BJ (cell line): ENCODE results near the gene CPTP. TPM values are rescaled to one million over a fixed set of nuclear protein-coding genes. Genes with fewer than 3 reads are reported as not detected.
"Not testable (repeated sequence)": the region's sequence is repeated elsewhere in the genome, so short reads cannot be mapped to it uniquely, and the experiment has no call there.

ENCODE experiments used
- CTCF ChIA-PET: fragments of 350-600 bp; formaldehyde crosslinking; extraction: SDS; loops from one replicate; lab custom pipeline; 2021; ENCODE audit warnings: antibody characterized with exemption, inconsistent platforms; lab: Yijun Ruan, JAX
- POLR2A ChIA-PET: fragments of 300-600 bp; sonication (Branson Sonifier 250); formaldehyde crosslinking; extraction: SDS; loops from one replicate; lab custom pipeline; 2021; ENCODE audit warnings: antibody characterized with exemption; lab: Charles Lee
- DNase-seq: peaks from one replicate; pipeline ENCODE4 v3.0.0-alpha.2; 2011; ENCODE audit warnings: low read depth
- H3K27me3 ChIP-seq: 2 replicates; pipeline ENCODE4 v1.6.0; 2011; ENCODE audit warnings: low read length; ENCODE audit not compliant: control insufficient read depth, insufficient read depth
- H3K36me3 ChIP-seq: 2 replicates; pipeline ENCODE4 v1.5.1; 2011; ENCODE audit warnings: low read length; ENCODE audit not compliant: control insufficient read depth, insufficient read depth
- H3K4me3 ChIP-seq: 2 replicates; pipeline ENCODE4 v1.5.1; 2011; ENCODE audit warnings: low read depth, mild to moderate bottlenecking, control low read depth, low read length
- CTCF ChIP-seq: IDR thresholded peaks from 2 replicates; pipeline ENCODE4 v1.5.1; 2011; ENCODE audit warnings: low read depth, mild to moderate bottlenecking, control low read depth, inconsistent platforms, low read length, moderate library complexity; ENCODE audit not compliant: insufficient read depth
- polyA plus RNA-seq: library from polyadenylated mRNA; depleted of rRNA; stranded (reverse); fragments of >200 nt; gene quantifications from 2 replicates; pipeline ENCODE4 v1.2.3, GENCODE V29; 2011

CPTP gene
- polyA plus RNA-seq, 1 experiment: 14.2 TPM

GRCh38 chr1:1313500-1314236 lies 10.9 kb upstream of the CPTP start:
- Histone ChIP-seq H3K4me3 (no peak overlapping the region), H3K27me3 (no peaks in the 10 kb centered on the region), H3K36me3 (peaks cover 37% of the 10 kb centered on the region)
- TF ChIP-seq CTCF: no peak
- DNase-seq: no peak
- CTCF ChIA-PET: no interaction called here
- POLR2A ChIA-PET: no interaction called here

- no peak for DNase-seq
- ChIA-PET CTCF (no interaction called here), POLR2A (no interaction called here)
- Histone ChIP-seq H3K36me3 (peaks cover 39% of the 10 kb centered on the region), H3K4me3 (no peak overlapping the region), H3K27me3 (no peaks in the 10 kb centered on the region)
- no peak for TF ChIP-seq CTCF
Observed at GRCh38 chr1:1314237-1314586, 10.4 kb upstream of the CPTP start.

GRCh38 chr1:1314678-1315335 lies 9.8 kb upstream of the CPTP start:
- no peak overlapping the region for H3K4me3 ChIP-seq
- POLR2A ChIA-PET: no interaction called here
- peaks cover 45% of the 10 kb centered on the region for H3K36me3 ChIP-seq
- H3K27me3 ChIP-seq: no peaks in the 10 kb centered on the region
- CTCF ChIA-PET: no interaction called here
- TF ChIP-seq CTCF: no peak
- DNase-seq: no peak

GRCh38 chr1:1315435-1315954 lies 9.1 kb upstream of the CPTP start:
- POLR2A ChIA-PET: no interaction called here
- DNase-seq: no peak
- H3K36me3 ChIP-seq: peaks cover 44% of the 10 kb centered on the region

GRCh38 chr1:1316199-1316598 lies 8.4 kb upstream of the CPTP start:
- DNase-seq, POLR2A ChIA-PET, H3K27me3 ChIP-seq, H3K4me3 ChIP-seq, CTCF ChIA-PET: not testable (repeated sequence)
- H3K36me3 ChIP-seq: peaks cover 46% of the 10 kb centered on the region

More at GRCh38 chr1:1315435-1315954, 9.1 kb upstream of the CPTP start:
- Histone ChIP-seq H3K4me3 (no peak overlapping the region), H3K27me3 (no peaks in the 10 kb centered on the region)
- CTCF ChIA-PET: no interaction called here
- TF ChIP-seq CTCF: no peak
